EL (cell line): ENCODE data around the gene FAAP20.

Experiments used
- DNase-seq: peaks from one replicate; pipeline ENCODE4 v3.0.0-alpha.2; 2016

The FAAP20 gene

DNA sequence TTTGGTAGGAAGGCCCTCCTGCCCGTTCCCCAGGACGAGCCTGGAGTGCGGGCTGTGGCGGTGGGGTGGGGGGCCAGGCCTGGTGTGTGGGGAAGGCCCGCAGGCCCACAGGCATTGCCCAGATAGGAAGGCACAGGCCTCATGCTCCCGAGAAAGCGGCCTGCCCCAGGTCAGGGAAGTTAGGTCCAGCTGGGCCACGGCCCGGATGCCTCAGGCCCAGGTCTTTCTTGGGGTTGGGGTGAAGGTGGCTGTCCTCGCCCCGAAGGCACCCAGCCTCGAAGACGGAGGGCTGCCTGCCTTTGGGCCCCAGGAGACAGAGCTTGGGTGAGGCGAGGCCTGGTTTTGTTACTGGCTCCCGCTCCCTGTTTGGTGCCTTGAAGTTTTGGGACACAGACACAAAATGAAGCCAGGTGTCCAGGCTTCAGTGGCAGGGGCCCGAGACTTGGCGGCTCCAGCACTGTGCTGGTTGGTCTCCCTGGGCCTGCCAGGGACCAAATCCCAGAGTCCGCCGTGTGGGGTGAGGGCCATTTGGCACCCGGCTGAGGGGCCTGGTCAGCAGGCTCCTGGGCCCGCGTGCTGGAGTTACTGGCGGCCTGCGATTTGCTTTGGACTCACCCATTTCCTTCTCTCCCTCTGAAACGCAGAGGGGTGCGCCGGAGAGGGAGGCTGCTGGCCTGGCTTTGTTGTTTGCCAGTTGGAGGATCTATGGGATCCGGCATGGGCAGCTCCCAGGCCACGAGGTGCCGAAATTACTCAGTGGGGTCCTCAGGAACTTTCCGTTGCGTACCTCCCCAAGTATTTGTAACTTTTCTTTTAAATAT lies 35.5 kb upstream of the FAAP20 start:
- peak; percentile 58 for DNase-seq

DNA sequence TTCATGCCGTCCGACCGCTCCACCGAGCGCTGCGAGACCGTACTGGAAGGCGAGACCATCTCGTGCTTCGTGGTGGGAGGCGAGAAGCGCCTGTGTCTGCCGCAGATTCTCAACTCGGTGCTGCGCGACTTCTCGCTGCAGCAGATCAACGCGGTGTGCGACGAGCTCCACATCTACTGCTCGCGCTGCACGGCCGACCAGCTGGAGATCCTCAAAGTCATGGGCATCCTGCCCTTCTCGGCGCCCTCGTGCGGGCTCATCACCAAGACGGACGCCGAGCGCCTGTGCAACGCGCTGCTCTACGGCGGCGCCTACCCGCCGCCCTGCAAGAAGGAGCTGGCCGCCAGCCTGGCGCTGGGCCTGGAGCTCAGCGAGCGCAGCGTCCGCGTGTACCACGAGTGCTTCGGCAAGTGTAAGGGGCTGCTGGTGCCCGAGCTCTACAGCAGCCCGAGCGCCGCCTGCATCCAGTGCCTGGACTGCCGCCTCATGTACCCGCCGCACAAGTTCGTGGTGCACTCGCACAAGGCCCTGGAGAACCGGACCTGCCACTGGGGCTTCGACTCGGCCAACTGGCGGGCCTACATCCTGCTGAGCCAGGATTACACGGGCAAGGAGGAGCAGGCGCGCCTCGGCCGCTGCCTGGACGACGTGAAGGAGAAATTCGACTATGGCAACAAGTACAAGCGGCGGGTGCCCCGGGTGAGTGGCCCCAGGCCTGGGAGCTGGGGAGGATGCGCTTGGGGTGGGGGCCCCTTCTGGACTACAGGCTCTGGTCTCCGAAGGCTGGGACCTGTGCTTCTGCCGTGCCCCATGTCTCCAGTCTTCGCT lies 34.7 kb upstream of the FAAP20 start:
- peak; percentile 58 for DNase-seq

DNA sequence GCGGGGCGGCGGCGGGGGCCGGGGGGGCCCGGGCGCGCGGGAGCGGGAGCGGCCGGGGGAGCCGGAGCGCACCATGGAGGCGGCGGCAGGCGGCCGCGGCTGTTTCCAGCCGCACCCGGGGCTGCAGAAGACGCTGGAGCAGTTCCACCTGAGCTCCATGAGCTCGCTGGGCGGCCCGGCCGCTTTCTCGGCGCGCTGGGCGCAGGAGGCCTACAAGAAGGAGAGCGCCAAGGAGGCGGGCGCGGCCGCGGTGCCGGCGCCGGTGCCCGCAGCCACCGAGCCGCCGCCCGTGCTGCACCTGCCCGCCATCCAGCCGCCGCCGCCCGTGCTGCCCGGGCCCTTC lies 34.1 kb upstream of the FAAP20 start:
- no peak for DNase-seq

DNA sequence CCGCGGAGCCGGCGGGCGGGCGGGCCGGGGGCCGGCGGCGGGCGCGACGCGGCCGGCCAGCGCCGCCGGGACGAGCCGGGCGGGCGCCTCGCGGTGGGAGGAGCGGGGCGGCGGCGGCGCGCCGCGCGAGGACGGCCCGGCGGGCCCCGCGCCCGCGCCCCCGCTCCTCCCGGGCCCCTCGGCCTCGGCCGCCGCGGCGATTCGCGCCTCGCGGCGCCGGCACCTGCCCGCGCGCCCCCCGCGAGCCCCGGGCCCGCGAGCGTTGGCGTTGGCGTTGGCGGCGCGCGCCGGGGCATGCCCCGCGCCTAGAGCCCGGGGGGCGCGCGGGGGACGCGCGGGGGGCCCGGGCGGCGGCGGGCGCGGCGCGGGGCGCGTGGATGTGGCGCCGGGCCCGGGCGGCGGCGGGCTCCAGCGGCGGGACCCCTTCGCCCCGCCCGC lies 33.6 kb upstream of the FAAP20 start, which contains the start of gene SKI:
Gene SKI, plus strand, starts transcription at position 163 of the 438 bp plus-strand sequence. CDS start 448 bp downstream, outside the sequence.
- no peak for DNase-seq

DNA sequence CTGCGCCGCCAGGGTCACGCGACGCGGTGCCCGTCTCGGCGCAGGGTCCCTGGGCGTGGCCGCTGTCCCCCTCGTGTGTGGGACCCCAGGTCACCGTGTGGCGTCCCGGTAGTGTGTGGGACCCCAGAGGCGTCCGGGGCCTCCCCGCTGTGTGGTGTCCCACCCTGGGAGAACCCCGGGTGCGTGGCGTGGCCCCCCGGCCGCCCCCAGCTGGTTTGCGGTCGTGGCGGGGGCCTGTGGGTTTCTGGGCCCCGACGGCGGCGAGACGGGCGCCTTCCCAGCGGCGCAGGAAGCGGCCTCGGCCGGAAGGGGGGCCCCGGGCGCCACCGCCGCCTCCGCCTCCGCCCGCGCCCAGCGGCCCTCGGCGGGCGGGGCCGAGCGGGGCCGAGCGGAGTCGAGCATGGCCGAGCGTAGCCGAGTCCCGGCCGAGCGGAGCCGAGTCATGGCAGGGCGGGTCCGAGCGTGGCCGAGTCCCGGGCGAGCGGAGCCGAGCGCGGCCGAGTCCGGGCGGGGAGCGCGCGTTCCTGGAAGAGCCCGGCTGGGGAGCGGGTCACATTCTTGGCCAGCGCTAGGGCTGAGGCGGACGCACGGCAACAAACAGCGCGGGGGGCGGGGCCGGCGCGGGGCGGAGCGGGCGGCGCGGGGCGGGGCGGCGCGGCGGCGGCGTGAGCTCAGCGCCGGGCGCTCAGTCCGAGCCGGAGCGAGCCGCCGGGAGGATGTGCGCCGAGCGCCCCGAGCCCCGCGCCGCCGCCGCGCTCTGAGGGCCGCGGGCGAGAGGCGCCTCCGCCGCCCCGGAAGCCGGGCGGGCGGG lies 33.0 kb upstream of the FAAP20 start:
- peak; percentile 97 for DNase-seq

DNA sequence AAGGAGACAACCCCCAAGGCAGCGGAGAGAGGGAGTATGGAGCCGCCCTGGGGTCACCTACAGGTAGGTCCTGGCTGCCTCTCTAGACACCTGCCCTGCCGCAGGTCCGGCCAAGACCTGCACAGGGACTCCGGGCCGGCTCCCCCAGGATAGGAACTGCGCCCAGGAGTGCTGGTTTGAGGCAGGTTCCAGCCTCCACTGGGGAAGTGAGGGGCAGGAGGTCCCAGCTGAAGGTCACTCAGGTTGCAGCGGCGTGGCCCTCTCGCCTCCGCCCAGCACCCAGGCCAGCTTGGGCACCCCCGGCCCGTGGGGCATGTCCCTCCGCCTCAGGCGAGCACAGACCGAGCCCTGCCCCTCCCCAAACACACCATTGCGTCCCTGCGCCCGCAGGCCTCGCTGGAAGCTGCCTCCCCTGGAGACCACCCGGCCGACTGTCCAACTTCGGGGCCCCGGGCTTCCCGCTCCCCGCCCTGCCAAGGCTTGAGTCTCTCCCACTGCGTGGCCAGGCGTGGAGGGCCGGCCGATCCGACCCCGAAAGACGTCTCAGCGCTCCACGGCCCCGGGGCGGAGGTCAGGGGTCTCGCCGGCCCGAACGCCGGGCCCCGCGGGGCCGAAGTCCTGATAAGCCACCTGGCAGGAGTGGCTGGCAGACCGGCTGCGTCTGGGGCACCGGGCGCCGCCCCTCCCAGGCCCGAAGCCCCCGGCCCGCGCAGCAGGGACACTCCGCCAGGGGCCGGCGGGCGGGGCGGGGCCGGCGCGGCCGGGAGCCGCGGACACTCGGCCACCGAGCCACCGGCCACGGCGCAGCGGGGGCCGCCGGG lies 32.2 kb upstream of the FAAP20 start:
- DNase-seq, result no peak

DNA sequence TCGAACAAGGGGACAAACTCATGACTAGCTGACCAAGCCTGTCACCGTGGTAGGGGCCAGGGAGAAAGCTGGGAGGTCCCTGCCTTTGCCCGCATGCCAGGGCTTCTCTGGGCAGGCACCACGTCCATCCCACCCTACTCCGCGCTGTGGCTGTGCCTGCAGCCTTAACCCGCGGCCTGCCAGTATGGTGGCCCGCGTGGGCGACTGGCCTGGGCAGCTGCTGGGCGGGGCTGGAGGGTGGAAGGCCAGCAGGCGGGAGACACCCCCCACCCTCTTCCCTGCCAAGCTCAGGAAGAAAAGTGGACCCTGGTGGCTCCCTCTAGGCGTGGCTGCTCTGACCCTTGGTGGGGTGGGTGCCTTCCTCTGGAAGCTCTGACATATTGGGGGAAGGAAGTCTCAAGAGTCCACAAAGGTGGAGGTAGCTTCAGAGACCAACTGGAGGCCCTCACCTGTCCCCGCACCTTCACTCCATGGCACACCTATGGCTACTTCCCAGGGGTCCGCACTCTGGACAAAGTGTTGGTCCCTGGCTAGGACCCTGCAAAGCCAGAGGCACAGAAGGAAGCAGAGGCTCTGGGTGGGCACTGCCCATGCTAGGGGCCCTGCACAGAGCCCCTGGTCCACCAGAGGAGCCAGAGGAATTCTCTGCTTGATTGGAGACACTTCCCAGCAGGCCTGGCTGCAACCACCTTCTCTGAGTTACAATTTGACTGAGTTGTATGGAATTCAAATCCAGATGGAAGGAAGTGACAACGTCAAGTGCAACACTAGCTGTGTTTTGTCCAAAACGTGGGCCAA lies 30.3 kb upstream of the FAAP20 start:
- no peak for DNase-seq

DNA sequence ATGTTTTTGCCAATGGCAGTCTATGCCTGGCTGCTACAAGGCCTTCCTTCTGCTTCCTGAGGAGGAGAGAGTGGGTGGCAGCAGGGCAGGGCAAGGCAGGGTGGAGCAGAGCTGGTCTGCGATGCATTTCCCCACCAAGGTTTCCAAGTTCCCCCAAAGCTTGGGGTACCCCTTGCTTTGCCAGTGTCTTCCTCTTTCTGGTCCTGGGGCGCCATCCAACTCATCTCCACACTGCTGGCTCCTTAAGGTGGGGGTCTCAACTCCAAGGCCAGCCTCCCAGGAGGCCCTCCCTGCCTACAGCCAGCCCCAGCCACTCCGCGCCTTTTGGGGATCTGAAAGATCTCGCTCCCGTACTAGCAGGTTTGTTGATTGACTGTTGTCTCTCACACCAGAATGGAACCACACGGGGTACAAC lies 29.6 kb upstream of the FAAP20 start:
- no peak for DNase-seq

DNA sequence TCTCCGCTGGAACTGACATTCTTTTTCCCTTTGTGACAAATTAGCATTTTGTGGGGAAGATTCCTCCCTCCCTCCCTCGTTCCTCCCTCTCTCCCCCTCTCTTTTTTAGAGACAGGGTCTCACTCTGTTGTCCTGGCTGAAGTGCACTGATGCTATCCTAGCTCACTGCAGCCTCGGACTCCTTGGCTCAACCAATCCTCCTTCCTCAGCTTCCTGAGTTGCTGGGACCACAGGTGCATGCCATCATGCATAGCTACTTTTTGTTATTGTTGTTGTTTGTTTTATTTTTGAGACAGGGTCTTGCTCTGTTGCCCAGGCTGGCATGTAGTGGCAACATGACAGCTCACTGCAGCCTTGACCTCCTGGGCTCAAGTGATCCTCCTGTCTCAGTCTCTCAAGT lies 26.7 kb upstream of the FAAP20 start:
- DNase-seq, result no peak

DNA sequence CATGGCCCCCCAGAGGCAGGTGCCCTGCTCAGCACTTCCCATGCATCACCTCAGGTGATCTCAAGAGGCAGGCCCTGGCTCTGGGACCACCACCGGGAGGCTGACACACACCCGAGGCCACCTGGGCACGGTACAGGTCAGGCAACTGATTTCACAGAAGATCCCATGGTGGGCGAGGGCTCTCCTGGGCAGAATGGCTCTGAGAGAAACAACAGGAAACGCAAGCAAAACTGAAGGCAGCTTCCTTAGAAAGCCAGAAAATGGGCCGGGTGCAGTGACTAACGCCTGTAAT lies 22.1 kb upstream of the FAAP20 start:
- no peak for DNase-seq

DNA sequence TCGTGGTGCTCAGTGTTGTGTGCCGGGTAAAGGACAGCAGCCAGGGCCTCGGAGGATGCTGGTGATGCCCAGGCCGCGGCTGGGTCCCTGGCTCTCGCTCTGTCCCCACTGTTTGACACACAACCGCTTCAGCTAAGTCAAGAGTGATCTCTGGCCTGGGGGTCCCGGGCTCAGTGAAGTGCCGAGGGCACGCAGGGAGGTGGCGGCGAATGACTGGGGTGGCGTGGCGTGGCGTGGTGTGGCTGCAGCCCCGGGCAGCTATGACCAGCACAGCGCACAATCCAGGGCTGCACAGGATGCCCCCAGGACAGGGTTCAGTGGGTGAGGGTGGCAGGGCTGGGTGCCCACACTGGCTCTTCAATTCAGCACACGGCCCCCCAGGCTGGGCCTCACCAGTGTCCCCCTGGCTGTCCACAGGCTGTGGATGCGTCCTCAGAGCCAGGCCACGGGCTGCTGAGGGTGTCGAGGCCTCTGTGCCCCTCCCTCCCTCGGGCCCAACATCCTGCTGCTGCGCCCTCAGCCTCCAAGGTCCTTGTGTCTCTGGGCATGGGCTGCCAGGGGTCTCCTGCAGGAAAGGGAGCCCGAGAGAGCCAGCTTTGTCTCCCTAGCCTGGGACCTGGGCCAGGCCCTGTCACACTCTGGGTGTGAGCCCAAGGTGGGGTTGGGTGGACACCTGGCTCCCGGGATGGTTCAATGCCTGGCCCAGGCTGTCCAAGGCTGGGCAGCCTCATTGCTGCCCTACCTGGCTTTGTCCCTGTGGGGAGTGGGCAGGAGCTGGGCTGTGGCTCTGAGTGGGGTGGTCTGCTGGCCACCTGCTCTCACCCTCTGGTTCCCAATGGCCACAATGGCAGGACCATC lies 21.6 kb upstream of the FAAP20 start:
- DNase-seq, result no peak

DNA sequence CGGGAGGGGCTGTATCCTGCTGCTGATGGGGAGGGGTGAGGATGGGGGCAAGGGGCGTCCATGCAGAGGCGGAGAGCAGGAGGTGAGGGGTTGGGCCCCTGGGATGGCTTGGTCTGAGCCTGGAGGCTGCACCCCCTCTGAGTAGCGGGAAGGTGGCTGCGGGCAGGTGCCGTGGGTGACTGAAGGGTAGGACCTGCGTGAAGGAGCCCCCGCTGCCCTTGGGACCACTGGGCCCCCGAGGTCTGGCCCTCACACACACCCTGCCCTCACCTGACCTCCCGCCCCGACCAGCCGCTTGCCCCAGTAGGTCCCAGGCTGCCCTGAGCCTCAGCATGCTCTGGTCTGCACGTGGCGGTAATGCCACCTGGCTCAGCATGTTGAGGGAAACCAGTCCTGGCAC lies 20.8 kb upstream of the FAAP20 start:
- no peak for DNase-seq

DNA sequence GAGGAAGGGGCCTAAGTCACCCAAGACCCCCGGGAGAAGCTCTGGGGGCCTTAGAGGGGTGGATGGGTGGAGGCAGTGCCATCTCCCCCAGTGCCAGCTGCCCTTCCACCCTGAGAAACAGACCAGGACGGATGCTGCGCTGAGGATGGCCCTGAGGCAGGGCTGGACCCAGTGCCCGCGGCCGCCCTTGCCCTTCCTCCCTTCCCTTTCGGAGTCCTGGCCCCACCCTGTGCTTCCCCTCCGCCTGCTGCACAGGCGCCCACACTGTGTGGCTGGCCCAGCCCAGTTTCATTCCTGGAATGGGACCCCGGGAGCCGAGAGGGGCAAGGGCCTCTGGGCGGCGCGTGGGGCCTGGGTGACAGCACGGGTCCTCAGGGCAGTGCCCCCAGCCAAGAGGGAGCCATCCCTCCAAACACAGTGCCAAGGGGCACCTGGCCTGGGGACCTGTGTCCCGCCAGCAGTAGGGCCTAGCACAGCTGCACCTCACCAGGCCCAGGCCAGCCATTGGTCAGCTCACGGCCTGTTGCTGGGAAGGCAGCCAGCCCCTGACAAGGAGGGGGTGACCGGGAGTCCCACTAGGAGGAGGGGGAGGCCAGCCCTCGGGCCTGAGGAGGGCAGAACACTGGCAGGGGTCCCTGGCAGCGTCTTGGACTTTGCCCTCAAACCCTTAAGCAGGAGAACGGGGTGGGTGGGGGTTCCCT lies 20.1 kb upstream of the FAAP20 start:
- DNase-seq, result no peak

DNA sequence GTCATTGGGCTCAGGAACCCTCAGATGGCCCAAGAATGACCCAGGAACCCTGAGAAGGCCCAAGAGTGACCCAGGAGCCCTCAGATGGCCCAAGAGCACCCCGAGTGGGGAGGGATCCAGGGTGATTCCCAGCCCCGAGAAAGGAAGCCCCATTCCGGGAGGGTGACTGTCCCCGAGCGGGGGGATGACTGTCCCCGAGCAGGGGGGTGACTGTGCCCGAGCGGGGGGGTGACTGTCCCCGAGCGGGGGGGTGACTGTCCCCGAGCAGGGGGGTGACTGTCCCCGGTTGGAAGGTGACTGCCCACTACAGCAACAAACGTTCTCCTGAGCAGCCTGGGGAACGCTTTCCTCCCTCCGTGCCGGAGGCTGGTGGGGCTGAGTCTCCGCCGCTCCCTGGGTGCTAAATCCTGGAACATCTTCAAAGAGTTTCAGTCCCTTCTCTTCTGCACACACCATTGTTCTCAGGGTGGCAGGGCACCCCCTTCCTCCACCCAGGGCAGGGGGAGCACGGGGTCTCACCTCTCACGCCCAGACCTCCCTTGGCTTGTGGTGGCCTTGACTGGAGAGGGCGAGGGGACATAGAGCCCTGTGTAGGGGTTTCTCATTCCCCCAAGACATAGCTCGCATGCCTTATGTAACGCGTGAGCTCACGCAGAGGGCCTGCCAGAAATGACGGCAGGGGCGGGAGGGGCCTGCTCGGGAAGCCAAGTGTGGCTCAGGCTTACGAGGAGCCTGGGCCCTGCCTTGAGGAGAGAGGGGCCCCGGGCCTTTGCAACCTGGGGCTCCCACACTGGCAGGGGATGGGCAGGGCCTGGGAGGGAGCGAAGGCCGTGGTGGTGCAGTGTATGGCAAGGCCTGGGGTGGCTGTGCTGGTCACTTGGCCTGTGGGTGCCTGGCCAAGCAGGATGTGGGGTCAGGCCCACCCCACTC lies 19.3 kb upstream of the FAAP20 start:
- DNase-seq, result peak; percentile 76

DNA sequence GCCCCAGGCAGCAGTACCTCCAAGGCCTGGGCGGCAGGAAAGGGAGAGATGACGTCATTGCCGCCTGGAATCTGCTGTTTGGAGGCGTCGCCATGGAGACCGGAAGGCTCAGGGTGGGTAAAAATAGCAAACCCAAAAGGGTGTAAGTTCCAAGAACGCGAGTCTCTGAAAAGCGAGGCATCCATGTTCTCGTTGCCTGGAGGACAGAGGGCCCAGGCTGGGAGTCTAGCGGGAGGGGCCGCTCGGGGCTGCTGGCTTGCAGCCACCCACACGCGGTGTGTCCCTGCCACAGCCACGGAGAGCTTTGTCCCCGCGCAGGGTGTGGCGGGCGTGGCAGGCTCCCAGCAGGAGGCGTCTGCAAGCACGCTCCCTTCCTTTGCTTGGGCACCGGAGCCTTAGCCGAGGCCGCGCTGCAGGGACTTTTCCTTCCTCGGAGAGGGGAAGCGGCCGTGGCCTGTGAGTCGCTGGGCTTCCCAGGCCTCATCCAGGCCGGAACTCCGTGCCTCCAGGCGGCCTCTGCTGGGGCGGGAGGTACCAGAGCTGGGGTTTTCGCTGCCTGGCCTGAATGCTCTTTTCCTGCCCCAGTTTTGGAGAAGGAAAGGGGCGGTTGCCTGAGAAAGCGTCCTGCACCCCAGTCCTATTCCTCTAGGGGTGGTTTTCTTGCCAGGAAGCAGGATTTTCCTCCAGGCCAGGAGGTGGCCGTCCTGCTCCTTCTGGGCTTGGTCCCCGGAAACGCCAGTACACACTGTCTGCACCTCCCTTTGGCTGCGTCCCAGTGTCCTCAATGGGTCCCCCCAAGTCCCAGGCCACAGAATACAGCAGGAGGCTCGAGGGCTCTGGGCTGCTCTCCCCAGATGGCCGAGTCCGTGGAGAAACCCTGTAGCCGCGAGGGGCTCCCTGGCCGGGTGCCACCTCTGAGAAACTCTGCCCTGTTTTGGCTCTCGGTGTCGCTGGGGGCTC lies 18.2 kb upstream of the FAAP20 start:
- DNase-seq, result peak; percentile 97

DNA sequence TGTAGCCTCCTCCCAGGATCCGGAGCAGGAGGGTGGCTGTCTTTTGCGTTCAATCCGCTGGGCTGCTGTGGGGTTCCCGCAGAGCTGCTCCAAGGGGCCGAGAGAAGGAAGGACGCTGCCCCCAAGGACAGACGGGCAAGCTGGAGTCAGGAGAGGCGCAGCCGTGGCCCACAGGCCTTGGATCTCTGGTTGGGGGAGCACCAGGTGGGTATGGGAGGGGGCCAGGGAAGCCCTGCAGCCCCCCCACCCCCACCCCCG lies 17.6 kb upstream of the FAAP20 start:
- DNase-seq, result no peak

DNA sequence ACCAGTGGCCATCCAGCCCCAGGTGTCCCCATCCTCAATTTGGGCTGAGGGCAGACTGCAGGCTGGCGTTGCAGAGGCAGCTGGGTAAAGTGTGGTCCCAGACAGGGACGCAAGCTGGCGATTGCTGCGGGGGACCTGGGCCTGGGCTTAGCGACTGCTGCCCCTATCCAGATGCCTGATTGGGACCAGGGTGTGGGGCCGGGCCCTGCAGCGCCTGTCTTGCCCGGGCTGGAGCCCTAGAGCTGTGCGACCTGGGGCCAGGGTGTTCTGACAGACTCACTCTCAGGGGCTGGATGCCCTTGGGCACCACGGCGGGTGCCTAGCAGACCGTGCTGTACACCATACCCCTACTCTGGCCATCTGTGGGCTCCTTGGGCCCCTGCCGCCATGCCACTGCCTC lies 16.2 kb upstream of the FAAP20 start:
- DNase-seq, result no peak

DNA sequence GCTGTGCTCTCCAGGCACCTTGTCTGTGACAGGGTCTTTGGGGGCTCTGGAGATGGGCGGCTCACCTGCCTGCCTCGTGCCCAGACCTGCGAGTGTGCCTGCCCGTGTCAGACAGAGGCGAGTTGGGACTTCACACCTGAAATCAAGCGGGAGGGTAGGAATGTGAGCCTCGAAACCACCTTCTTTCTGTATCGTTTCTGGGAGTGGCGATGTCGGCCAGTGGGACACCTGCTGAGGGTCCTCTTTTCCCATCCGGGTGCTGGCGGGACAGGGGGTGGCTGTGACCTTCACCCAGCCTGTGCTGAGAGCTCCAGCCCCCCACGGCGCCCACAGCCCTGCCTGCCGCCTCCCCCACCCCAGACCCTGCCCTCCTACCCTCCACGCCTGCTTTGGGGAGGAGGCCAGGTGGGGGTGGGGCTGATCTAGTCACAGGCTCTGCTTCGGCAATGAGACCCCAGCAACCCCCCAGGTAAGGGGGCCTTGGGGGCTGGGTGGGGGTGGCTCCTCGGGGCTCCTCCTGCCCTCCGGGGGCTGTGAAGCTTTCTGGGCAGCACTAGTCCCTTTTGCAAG lies 15.6 kb upstream of the FAAP20 start:
- DNase-seq, result no peak
